Measurements from ENCODE around the gene CYP11A1. TPM values are rescaled to one million over a fixed set of nuclear protein-coding genes. Genes with fewer than 3 reads are reported as not detected.

The CYP11A1 gene
- total RNA-seq, 3 donors from 2014 or later: 0.33 to 0.41 (median 0.40) TPM

GRCh38 chr15:74387621-74388362 lies 20.3 kb upstream of the CYP11A1 start:
- Mint-ChIP-seq H3K27me3 (ENCODE audit: low read depth) (no peaks in the 10 kb centered on the region), H3K4me1 (ENCODE audit: low read depth) (peaks cover 61% of the 10 kb centered on the region), H3K36me3 (ENCODE audit: insufficient read depth) (no peaks in the 10 kb centered on the region), H3K9me3 (no peaks in the 10 kb centered on the region), H3K4me3 (no peak overlapping the region)
- no peak for DNase-seq
- no peak for ATAC-seq

GRCh38 chr15:74387141-74387541 lies 19.7 kb upstream of the CYP11A1 start:
- ATAC-seq (no peak), DNase-seq (no peak)
- H3K9me3 Mint-ChIP-seq: no peaks in the 10 kb centered on the region
- no peak overlapping the region for H3K4me3 Mint-ChIP-seq
- H3K27me3 Mint-ChIP-seq (ENCODE audit: low read depth): no peaks in the 10 kb centered on the region
- H3K36me3 Mint-ChIP-seq (ENCODE audit: insufficient read depth): no peaks in the 10 kb centered on the region
- H3K4me1 Mint-ChIP-seq (ENCODE audit: low read depth): peaks cover 61% of the 10 kb centered on the region

- ATAC-seq: no peak
- DNase-seq: no peak
- Mint-ChIP-seq H3K27me3 (ENCODE audit: low read depth) (no peaks in the 10 kb centered on the region), H3K4me1 (ENCODE audit: low read depth) (peaks cover 61% of the 10 kb centered on the region), H3K36me3 (ENCODE audit: insufficient read depth) (no peaks in the 10 kb centered on the region), H3K9me3 (no peaks in the 10 kb centered on the region), H3K4me3 (no peak overlapping the region)
Observed at GRCh38 chr15:74386496-74387140, 19.2 kb upstream of the CYP11A1 start.

- no peak for DNase-seq
- ATAC-seq: no peak
- Mint-ChIP-seq H3K9me3 (no peaks in the 10 kb centered on the region), H3K27me3 (ENCODE audit: low read depth) (no peaks in the 10 kb centered on the region), H3K4me3 (no peak overlapping the region), H3K4me1 (ENCODE audit: low read depth) (peaks cover 61% of the 10 kb centered on the region), H3K36me3 (ENCODE audit: insufficient read depth) (no peaks in the 10 kb centered on the region)
Observed at GRCh38 chr15:74385733-74386132, 18.3 kb upstream of the CYP11A1 start.

- DNase-seq: peak; percentile 46
- Mint-ChIP-seq H3K27me3 (ENCODE audit: low read depth) (no peaks in the 10 kb centered on the region), H3K4me3 (peak overlapping the region; percentile 54), H3K9me3 (no peaks in the 10 kb centered on the region), H3K36me3 (ENCODE audit: insufficient read depth) (no peaks in the 10 kb centered on the region), H3K4me1 (ENCODE audit: low read depth) (peaks cover 60% of the 10 kb centered on the region)
- ATAC-seq: peak; percentile 62 to 74
Observed at GRCh38 chr15:74384881-74385643, 17.6 kb upstream of the CYP11A1 start.

GRCh38 chr15:74384566-74384880 lies 17.1 kb upstream of the CYP11A1 start:
- peak overlapping the region; percentile 54 for H3K4me3 Mint-ChIP-seq
- peaks cover 60% of the 10 kb centered on the region for H3K4me1 Mint-ChIP-seq (ENCODE audit: low read depth)
- no peak for ATAC-seq
- H3K27me3 Mint-ChIP-seq (ENCODE audit: low read depth): no peaks in the 10 kb centered on the region
- DNase-seq: no peak
- no peaks in the 10 kb centered on the region for H3K9me3 Mint-ChIP-seq
- H3K36me3 Mint-ChIP-seq (ENCODE audit: insufficient read depth): no peaks in the 10 kb centered on the region

GRCh38 chr15:74383695-74384565 lies 16.5 kb upstream of the CYP11A1 start:
- peaks cover 66% of the 10 kb centered on the region for H3K4me1 Mint-ChIP-seq (ENCODE audit: low read depth)
- peak; percentile 65 for DNase-seq
- peak; percentile 57 to 69 for ATAC-seq
- no peaks in the 10 kb centered on the region for H3K36me3 Mint-ChIP-seq (ENCODE audit: insufficient read depth)
- H3K27me3 Mint-ChIP-seq (ENCODE audit: low read depth): no peaks in the 10 kb centered on the region
- no peaks in the 10 kb centered on the region for H3K9me3 Mint-ChIP-seq
- H3K4me3 Mint-ChIP-seq: peak overlapping the region; percentile 54

- H3K4me1 Mint-ChIP-seq (ENCODE audit: low read depth): peaks cover 72% of the 10 kb centered on the region
- no peak overlapping the region for H3K4me3 Mint-ChIP-seq
Observed at GRCh38 chr15:74383286-74383685, 15.8 kb upstream of the CYP11A1 start.

GRCh38 chr15:74382004-74382816 lies 14.8 kb upstream of the CYP11A1 start:
- ATAC-seq: peak; percentile 19 to 29
- peaks cover 77% of the 10 kb centered on the region for H3K4me1 Mint-ChIP-seq (ENCODE audit: low read depth)
- H3K27me3 Mint-ChIP-seq (ENCODE audit: low read depth): no peaks in the 10 kb centered on the region
- peak; percentile 75 for DNase-seq
- H3K4me3 Mint-ChIP-seq: no peak overlapping the region
- H3K36me3 Mint-ChIP-seq (ENCODE audit: insufficient read depth): no peaks in the 10 kb centered on the region
- no peaks in the 10 kb centered on the region for H3K9me3 Mint-ChIP-seq

More at GRCh38 chr15:74383286-74383685, 15.8 kb upstream of the CYP11A1 start:
- H3K36me3 Mint-ChIP-seq (ENCODE audit: insufficient read depth): no peaks in the 10 kb centered on the region
- DNase-seq (no peak), ATAC-seq (no peak)
- H3K27me3 Mint-ChIP-seq (ENCODE audit: low read depth): no peaks in the 10 kb centered on the region
- no peaks in the 10 kb centered on the region for H3K9me3 Mint-ChIP-seq

GRCh38 chr15:74381481-74381880 lies 14.0 kb upstream of the CYP11A1 start:
- DNase-seq: no peak
- H3K4me1 Mint-ChIP-seq (ENCODE audit: low read depth): peaks cover 83% of the 10 kb centered on the region
- no peak overlapping the region for H3K4me3 Mint-ChIP-seq
- H3K27me3 Mint-ChIP-seq (ENCODE audit: low read depth): no peaks in the 10 kb centered on the region
- ATAC-seq: no peak
- no peaks in the 10 kb centered on the region for H3K9me3 Mint-ChIP-seq
- no peaks in the 10 kb centered on the region for H3K36me3 Mint-ChIP-seq (ENCODE audit: insufficient read depth)

GRCh38 chr15:74381190-74381453 lies 13.7 kb upstream of the CYP11A1 start:
- no peak for DNase-seq
- no peaks in the 10 kb centered on the region for H3K27me3 Mint-ChIP-seq (ENCODE audit: low read depth)
- no peak overlapping the region for H3K4me3 Mint-ChIP-seq
- H3K36me3 Mint-ChIP-seq (ENCODE audit: insufficient read depth): no peaks in the 10 kb centered on the region
- no peaks in the 10 kb centered on the region for H3K9me3 Mint-ChIP-seq
- no peak for ATAC-seq
- peaks cover 83% of the 10 kb centered on the region for H3K4me1 Mint-ChIP-seq (ENCODE audit: low read depth)

- no peak overlapping the region for H3K4me3 Mint-ChIP-seq
- H3K27me3 Mint-ChIP-seq (ENCODE audit: low read depth): no peaks in the 10 kb centered on the region
- H3K4me1 Mint-ChIP-seq (ENCODE audit: low read depth): peaks cover 79% of the 10 kb centered on the region
- no peaks in the 10 kb centered on the region for H3K36me3 Mint-ChIP-seq (ENCODE audit: insufficient read depth)
- no peaks in the 10 kb centered on the region for H3K9me3 Mint-ChIP-seq
- DNase-seq (no peak), ATAC-seq (no peak)
Observed at GRCh38 chr15:74380361-74381189, 13.1 kb upstream of the CYP11A1 start.

- no peaks in the 10 kb centered on the region for H3K9me3 Mint-ChIP-seq
- H3K4me1 Mint-ChIP-seq (ENCODE audit: low read depth): peaks cover 72% of the 10 kb centered on the region
- no peak overlapping the region for H3K4me3 Mint-ChIP-seq
- peak; percentile 60 for DNase-seq
- ATAC-seq: peak; percentile 15 to 21
- no peaks in the 10 kb centered on the region for H3K27me3 Mint-ChIP-seq (ENCODE audit: low read depth)
- H3K36me3 Mint-ChIP-seq (ENCODE audit: insufficient read depth): no peaks in the 10 kb centered on the region
Observed at GRCh38 chr15:74378848-74379247, 11.4 kb upstream of the CYP11A1 start.
